GM03348 (cell line): Measurements from ENCODE around the gene COL2A1.

Source experiments
- DNase-seq: peaks from one replicate; pipeline ENCODE4 v3.0.0; 2012; ENCODE audit warnings: low spot score

The COL2A1 gene

DNA sequence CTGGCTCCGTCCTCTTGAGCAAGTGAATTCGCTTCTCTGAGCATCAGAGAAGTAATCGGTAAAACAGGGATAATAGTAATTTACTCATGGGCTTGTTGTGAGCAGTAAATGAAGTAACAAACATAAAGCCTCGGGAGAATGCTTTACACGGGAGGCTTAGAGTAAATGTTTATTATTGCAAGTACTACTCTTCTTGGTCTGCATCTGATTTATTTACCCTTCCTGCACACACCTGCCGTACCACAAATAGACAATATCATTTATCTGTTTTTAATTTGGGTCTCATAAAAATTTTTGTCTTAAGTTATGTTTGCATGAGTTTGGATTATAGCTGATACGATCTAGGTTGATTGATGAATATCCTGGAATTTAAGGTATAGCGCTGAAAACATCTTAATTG is 7.8 kb upstream of the COL2A1 start:
- DNase-seq = no peak

DNA sequence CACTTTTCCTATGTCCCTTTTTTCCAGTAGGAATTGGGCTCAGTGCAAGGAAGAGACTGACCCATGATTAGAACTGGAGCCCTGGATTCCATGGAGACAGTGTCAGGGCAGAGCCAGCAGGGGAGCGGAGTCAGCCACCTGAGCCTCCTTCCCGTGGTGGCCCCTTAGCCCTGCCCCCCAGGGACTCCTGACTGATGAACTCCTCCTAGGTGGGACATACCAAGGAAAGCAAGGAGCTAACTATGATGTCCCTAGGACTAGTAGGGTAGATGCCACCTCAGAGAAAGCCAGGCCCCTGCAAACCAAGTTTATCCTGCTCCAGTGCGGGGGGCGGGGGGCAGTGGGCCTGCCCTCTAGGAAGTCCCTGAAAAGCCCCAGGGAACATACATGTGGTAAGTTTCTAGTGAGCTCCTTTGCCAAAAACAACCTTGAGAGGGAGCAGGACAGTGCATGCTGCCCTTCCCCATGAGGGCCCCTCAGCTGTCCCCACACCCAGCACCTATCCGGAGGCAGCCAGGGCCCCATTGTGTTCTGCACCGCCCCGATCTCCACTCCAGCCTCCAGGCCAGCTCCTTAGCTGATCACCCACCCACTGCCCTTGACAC is 6.2 kb upstream of the COL2A1 start:
- no peak for DNase-seq

DNA sequence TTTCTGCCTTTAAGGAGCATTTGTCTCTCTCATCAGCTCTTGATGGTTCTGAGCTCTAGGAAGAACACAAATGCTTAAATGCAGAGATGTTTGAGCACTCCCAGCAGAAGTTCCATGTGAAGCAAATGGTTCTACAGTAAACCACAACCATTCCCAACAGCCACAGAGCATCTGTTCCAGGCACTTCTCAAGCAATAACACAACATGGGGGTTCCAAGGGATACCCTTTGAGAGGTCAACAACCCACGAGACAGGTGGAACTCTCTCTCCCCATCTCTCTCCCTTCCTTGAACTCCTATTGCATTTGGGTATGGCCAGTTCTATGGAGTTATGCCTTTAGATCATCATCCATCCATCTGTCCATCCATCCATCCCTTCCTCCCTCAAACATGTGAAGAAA is 5.2 kb upstream of the COL2A1 start:
- DNase-seq = no peak

DNA sequence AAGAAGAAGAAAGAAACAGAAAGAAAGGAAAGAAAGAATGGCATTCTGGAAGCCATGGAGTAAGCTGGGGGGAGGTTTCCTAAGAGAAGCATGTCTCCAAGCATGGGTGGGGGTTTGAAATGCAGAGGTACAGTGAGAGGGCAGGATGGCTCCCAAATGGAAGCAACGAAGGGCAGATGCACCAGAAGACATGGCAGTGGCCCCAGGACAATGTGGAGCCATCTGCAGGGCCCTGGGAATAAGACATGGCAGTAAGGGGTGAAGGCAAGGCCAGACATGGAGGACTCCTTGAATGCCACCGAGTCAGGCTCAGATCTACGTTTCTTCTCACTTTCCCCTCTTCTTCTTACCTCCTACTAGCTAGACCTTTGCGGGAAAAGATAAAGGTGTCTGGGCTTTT is 4.7 kb upstream of the COL2A1 start:
- no peak for DNase-seq

DNA sequence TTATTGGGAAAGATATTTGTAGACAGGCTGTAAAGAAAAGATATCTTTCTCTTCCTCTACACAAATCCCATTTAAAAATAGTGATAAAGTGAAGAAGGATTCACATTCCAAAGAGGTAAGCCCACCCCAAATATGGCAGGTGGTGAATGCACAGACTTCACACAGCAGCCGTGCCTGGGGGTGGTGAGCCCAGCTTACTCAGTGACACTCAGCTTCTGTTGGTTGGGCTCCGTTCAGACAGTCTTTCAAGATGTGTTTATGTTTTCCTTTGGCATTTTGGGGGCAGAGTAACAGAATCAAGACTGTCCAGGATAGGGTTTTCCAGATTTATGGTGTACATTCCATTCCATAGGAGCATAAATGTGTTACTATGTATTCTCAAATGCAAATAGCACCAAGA is 4.1 kb upstream of the COL2A1 start:
- DNase-seq = no peak

DNA sequence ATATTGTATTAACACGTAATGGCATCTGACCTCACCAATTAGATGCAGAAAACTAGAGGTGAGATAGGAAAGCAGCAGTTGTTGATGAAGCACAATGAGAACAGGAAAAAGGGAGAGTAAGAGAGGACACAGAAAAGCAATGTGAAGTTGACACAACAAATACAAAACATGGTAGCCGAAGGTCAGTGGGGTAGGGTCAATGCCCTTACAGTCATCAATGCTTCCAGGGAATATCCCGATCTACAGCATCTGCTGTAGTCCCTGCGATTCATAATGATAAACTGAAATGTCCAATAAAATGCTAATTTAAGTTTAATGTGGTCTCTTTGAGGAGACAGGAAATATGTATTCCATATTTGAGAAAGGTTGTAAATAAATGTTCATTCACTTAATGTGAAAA is 2.9 kb upstream of the COL2A1 start:
- DNase-seq = no peak

DNA sequence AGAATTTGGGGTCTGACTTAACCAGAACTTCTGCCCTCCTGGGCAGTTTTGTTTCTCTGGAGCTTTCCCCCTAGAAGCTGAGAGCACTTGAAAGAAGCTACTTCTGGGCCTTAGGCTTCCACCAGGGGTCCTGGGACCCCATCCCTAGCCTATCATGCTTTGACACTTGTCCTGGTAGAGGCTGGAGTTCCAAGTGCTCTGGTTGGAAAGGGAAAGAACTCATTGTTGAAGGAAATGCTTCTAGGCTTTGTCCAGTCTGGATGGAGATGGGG is 1.4 kb upstream of the COL2A1 start:
- no peak for DNase-seq

DNA sequence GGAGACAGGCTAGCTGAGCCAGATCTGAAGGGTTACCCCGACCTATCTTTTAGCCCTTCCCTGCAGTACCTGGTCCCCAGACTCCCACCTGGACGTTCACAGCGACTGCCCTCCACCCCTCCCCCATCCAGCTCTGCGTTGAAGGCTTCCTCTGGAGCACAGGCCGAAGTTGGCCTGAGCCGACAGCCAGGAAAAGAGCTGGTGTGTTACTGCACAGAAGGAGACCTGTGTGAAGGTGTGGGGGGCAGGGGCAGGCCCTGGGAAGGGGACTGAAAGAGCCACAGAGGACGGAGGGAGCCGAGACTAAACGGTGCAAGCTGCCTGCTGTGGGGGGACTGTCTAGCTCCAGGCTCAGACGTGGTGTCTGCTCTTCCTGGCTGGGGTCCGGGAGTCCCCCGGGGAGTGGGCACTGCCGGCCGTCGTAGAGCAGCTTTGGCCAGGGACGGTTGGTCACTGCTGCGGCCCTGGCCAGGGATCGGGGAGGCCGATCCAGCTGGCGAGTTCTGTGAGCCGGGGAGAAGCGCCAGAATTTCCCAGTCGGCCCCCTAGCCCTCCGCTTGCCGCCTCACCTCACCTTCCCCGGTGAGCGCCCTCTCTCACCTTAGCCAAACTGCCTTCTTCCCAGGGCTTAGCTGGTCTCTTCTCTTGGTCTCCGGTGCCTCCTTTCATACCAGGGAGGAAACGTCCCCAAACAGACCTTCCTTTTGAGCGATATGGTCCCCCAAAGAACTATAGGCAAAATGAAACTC is 899 bp upstream of the COL2A1 start:
- DNase-seq = no peak

DNA sequence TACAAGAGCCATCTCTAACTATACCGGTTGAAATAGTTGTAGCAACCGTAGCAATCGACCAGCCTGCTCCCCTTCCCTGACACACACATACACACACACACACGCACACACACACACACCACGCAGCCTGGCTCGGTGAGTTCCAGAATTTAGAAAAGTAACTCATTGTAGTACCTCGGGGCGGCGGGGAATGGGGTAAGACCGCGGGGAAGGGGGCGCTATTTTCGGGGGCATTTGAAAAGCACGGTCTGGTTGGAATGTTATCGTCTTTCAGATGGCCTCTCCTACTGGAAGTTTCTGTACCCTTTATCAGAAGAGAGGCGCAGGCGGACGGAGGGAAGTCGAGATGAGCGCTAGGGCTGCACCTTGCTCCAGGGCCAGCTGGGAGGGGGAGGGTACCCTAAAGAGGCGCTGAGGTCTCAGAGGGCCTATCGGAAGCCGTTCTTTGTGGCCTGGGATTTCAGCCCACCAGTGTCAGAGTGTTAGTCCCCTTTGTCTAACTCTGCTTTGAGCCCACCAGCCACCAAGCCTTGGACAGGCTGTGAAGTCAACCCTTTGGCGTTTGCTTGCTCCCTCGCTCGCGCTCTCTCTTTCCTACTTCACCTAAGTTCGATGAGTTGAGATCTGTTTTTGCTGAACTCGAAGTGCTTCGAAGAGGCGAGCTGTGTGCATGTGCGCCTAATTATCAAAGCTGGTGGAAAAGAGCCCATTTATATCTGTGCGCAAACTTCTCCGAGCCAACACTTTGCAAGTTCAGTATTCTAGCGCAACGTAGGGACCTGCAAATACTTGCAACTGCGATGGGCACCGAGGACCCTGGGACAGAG is 837 bp downstream of the COL2A1 start:
- DNase-seq = no peak

DNA sequence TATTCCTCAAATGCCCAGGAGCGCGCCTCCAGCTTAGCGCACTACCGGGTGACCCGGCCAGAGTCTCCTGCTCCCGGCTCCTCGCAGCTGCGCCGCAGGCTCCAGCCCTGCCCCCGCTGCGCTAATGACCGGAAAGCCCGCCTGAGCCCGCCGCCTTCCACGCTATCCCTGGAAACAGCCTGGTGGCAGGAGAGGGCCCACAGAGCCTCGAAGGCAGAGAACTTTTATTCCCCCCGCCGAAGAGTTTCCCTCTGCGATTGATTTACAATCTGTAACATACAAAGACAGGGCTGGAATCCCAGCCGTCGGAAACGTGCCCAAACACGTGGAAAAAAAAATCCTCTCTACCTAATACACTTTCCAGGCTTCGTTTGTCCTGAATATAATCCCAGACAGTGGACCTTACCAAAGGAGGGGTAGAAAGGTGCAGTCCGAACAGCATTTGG is 1.5 kb downstream of the COL2A1 start:
- peak; percentile 59 for DNase-seq

DNA sequence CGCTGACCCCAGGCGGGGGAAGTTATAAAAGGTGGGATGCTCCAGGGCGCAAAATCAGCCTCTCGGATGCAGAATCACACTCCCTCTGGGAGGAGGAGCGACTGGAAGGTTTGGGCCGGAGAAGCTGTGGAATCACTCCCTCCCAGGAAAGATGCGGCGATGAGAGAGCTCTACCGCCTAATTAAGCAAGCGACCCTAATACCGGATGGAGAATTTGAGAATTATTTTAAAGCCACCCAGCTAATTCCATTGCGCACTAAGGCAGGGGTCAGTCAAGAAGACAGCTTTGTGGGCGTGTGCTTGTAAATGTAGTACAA is 1.9 kb downstream of the COL2A1 start:
- peak; percentile 13 for DNase-seq

DNA sequence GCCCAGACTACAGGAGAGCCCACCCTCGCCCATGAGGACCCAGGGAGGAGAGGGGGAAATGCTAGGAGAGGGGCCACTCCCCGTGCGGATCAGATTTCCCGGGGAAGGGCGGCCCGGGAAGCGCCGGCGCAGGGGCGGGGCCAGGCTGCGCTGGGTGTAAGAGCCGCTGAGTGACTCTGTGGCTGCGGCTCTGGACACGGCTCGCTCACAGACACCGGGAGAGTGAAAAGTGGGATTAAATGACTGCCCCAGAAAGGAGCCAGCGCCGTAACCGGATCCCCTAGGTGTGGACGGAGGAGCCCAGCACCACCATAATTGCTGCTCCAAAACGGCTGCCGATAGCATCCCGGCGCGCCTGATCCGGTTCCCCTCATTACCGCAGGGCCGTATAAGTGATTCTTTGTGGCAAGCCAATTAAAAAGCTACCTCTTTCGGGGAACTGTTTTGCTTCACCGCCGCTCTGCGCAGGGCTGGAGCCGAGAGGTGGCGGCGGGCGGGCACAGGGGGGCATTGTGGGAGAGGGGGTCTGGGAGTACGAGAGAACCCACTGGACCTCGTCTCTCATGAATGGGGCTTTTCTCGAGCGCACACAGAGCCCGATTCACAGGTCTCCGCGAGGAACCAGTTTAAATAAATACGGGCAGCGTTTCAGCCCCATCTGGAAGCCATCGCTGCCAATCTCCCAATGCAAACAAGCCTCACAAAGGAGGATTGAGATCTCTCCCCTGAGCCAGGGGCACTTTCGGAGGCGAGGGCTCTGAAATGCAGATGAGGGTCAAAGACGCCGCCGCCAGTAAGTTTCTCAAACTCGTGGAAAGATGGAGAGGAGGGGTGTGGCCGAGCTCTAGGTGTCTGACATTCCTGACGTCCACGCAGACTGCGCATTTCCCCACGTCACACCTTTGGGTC is 2.5 kb downstream of the COL2A1 start:
- peak; percentile 88 for DNase-seq

DNA sequence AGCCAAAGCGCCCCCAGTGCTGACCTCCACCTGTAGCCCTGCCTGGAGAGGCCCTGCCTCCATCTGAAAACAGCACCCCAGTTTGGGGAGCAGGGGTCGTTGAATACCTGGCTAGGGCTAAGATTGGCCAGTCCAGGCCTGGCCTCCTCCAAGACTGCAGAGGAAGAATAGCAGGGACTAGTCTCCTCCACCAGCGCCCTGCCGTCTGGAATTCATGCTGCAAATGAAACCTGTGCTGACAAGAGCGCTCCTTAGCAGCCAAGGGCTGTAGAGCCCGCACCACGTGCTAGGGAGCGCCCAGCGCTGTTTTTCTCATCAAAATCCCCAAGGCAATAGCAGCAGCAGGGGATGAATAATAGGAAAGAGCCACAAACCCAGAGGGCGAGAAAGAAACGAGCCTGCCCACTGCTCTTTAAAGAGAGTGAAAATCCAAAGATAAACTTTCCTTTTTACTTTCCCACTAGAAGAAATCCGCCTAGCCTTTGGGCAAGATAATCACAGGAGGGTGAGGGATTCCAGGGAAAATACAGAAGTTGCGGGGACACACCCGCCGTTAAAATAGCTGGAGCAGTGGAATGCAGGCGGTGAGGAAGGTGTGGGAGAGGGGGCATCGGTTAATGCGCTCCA is 3.3 kb downstream of the COL2A1 start:
- peak; percentile 69 for DNase-seq

DNA sequence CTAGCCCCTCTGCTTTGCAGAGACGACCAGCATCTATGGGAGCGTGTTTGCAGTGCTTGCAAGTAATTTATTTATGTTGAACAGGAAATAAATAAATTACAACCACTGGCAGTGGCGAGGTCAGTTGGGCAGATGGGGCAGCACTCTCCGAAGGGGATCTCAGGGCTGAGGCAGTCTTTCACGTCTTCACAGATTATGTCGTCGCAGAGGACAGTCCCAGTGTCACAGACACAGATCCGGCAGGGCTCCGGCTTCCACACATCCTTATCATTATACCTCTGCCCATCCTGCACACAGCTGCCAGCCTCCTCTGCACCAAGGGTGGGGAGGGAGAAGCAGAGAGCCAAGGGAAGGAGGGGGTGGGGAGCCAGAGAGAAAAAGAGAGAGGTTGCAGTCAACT is 4.5 kb downstream of the COL2A1 start:
- no peak for DNase-seq

DNA sequence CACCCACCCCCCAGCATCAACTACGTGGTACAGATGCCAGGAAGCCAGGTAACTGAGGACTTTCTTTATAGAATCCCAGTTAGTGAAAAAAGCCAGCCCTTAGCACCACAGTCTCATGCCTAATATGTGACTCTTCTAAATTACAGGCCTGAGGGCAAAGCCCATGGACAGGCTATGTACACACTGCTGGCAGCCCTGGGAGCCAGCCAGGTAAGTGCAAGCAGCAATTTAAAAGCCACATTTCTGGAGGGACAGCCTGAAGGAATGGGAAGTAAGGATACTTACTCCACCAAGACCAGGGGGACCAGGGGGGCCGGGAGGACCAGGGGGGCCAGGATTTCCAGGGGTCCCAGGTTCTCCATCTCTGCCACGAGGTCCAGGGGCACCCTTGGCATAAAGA is 7.0 kb downstream of the COL2A1 start:
- DNase-seq = no peak

DNA sequence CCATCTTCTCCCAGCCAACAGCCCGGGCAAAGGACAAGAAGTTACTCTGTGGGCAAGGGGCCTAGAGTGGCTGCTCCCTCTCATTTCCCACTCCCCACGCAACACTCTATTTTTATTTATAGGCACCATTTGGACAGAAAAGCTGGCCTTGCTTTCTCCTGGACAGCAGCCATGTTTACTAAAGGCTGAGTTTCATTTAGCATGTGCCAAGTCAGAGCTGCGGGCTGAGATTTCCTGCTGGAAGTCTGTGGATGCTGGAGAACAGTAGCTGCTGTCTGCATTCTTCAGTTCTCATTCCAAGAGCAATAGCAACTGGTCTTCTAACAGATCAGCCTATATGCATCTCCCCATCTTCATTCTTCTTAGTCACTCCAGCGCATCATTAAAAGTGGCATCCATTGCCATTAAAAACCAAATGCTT is 8.3 kb downstream of the COL2A1 start:
- DNase-seq = peak; percentile 31

DNA sequence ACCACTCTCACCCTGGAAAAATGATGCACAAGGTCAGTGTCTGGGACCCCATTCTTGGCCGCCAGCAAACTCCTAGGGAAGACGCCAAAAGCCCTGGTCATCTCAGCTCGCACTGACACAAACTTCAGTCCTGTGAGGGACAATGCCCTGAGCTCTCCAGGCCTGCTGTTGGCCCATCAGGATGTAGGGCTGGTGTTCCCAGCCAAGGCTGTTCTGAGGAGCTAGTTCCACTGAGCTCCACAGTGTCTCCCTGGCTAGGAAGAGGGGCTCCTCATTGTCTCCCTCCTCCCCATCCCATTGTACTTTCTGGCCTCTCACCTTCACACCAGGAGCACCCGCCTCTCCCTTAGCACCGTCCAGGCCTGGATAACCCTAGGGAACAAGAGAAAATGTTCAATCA is 10.8 kb downstream of the COL2A1 start:
- DNase-seq = no peak

DNA sequence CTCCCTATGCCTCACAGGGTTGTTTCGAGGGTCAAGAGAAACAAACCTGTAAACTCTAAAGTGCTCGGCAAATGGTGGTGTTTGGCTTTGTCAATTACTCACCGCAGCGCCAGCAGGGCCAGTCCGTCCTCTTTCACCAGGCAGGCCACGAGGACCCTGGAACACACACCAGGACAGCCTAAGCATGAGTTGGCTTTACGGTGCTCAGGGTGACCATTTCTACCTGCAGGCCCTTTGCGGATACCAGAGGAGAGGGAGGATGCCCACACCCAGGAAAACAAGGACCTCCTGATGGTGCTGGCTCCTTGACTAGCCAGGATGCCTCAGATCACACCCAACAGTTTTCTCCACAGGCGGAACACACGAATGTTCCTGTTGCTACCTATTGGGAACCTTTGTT is 11.5 kb downstream of the COL2A1 start:
- no peak for DNase-seq

DNA sequence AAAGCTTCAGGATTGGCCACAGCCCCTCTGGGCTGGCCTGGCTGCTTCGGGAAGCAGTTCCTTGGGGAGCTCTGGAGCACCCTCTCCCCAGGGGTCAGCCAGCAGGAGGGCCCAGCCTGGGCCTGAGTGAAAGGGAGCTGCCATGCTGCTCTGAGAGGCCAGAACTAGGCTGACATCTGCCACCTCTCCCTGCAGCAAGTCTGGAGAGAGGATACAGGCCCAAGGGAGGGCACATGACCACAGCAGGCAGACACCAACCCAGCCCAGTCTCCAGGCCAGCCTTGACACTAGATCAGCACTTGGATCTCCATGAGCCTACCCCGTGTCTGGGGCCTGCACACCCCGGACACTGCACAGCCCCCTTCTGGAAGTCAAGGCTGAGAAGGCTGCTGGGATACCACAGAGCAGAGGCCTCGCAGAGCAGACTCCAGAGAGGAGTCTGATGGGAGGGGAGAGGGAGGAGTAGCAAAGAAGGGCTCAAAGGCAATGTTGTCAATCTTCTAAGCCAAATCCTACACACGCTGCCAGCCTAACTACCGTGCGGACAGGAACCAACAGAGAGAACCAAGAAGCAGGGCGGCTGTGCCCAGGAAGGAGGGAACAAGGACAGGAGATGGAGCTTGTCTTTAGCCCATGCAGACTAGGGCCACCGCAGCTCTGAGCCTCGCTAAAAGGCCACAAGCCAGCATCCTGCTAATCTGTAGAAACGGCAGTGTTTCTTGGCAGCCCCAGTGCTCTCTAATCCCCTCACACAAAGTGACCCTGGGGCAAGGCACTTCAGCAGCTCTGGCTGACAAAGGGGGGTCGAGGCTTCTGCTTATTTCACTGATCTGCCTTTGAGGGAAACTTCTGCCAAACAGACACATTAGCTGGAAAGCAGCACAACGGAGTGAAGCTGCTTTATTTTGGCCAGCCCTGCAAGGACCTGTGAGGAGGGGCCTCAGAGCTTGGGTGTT is 12.9 kb downstream of the COL2A1 start:
- DNase-seq = no peak

DNA sequence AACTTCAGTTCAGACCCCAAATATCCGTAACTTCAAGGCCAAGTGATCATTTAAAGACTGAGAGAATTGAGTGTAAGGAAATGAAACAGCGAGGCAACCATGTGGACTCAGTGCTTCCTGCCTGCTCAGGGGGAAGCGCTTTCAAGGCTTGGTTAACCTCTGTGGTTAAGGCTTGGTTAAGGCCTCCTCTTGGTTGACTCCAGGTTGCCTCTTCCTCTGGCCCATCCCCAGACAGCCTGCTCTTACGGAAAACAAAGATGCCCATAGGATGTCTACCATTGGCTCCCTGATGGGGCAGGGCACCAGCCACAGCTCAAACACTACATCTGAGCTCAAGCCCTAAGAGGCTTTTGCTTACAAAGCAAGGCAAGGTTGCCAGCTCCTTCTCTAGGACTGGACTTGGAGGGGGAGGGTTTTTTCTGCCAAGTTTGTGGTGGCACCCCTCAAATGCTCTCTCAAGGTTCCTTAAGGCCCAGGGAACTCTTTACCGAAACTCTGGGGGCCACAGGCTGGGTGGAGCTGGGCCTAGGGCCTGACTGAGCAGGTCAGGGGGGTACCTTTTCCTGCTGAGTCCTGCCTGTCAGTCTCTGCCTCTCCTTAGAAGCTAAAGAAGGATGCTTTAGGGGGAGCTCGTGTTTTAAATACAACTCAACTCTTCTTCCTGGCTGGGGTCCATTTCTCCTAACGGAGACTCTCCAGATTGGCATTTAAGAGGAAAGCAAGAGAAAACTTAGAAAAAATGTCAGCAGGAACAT is 13.7 kb downstream of the COL2A1 start:
- no peak for DNase-seq
